ENCODE results near the gene MDM4. TPM values are rescaled to one million over a fixed set of nuclear protein-coding genes. Genes with fewer than 3 reads are reported as not detected.
"Not testable (repeated sequence)": the region's sequence is repeated elsewhere in the genome, so short reads cannot be mapped to it uniquely, and the experiment has no call there.

MDM4 gene
- polyA plus RNA-seq, 1 experiment = 21.4 TPM

- no peak overlapping the region for H3K4me3 ChIP-seq (ENCODE audit: low read depth, low read length)
- TF ChIP-seq, protein P1, sequence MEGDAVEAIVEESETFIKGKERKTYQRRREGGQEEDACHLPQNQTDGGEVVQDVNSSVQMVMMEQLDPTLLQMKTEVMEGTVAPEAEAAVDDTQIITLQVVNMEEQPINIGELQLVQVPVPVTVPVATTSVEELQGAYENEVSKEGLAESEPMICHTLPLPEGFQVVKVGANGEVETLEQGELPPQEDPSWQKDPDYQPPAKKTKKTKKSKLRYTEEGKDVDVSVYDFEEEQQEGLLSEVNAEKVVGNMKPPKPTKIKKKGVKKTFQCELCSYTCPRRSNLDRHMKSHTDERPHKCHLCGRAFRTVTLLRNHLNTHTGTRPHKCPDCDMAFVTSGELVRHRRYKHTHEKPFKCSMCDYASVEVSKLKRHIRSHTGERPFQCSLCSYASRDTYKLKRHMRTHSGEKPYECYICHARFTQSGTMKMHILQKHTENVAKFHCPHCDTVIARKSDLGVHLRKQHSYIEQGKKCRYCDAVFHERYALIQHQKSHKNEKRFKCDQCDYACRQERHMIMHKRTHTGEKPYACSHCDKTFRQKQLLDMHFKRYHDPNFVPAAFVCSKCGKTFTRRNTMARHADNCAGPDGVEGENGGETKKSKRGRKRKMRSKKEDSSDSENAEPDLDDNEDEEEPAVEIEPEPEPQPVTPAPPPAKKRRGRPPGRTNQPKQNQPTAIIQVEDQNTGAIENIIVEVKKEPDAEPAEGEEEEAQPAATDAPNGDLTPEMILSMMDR (IDR thresholded peaks at IDR 0.05; ENCODE audit: low read depth, low read length) = no peak
- H3K27ac ChIP-seq (ENCODE audit: low read depth, low read length) = no peak overlapping the region
- DNase-seq (ENCODE audit: low read depth, low spot score) = no peak
- no peaks in the 10 kb centered on the region for H3K27me3 ChIP-seq (ENCODE audit: control insufficient read depth, insufficient read depth, low read length)
- ChIA-PET CTCF (interaction anchor here (0.9 to 2.3 kb wide), 6 partner anchors 13 to 49 kb away, joined by 4 to 5 read pairs (median 4); no protein-coding TSS in a partner anchor), POLR2A (no interaction called here)
- H3K9me3 ChIP-seq (ENCODE audit: control insufficient read depth, insufficient read depth, low read length) = no peaks in the 10 kb centered on the region
Observed at GRCh38 chr1:204479387-204480136, 36.6 kb upstream of the MDM4 start.

GRCh38 chr1:204480515-204480914 is 35.7 kb upstream of the MDM4 start:
- CTCF ChIA-PET = interaction anchor here (0.6 to 1.8 kb wide), 2 partner anchors 22 to 34 kb away, joined by 3 to 6 read pairs; no protein-coding TSS in a partner anchor
- TF ChIP-seq, protein P1 (IDR thresholded peaks at IDR 0.05; ENCODE audit: low read depth, low read length) = no peak

DNA sequence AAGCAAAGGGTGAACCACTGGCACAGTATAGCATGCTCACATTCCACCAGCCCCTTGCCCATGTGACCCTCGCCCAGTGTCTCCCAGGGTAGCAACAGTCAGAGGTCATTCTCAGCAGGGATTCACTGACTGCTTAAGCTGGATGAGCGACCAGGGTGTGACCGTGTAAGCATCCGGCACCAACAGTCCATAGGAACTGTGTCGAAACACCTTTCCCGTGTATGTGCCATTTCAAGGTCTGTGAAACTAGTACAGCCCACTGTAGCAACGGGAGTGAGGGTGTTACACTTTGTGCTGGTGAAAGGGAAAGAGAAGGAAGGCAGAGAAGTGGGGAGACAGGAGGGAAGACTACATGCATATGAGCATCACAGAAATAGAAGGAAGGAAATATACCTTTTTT is 32.4 kb upstream of the MDM4 start:
- Histone ChIP-seq H3K27me3 (ENCODE audit: control insufficient read depth, insufficient read depth, low read length) (no peaks in the 10 kb centered on the region), H3K9me3 (ENCODE audit: control insufficient read depth, insufficient read depth, low read length) (no peaks in the 10 kb centered on the region), H3K27ac (ENCODE audit: low read depth, low read length) (no peak overlapping the region), H3K4me3 (ENCODE audit: low read depth, low read length) (no peak overlapping the region)
- no peak for DNase-seq (ENCODE audit: low read depth, low spot score)
- ChIA-PET POLR2A (no interaction called here), CTCF (interaction anchor here (1.0 to 1.3 kb wide), 2 partner anchors 19 to 38 kb away, joined by 3 read pairs; no protein-coding TSS in a partner anchor)
- TF ChIP-seq, protein P1 (IDR thresholded peaks at IDR 0.05; ENCODE audit: low read depth, low read length) = no peak

More at GRCh38 chr1:204480515-204480914, 35.7 kb upstream of the MDM4 start:
- no peak for DNase-seq (ENCODE audit: low read depth, low spot score)
- POLR2A ChIA-PET = no interaction called here
- H3K27ac ChIP-seq (ENCODE audit: low read depth, low read length) = no peak overlapping the region
- H3K27me3 ChIP-seq (ENCODE audit: control insufficient read depth, insufficient read depth, low read length) = no peaks in the 10 kb centered on the region
- no peaks in the 10 kb centered on the region for H3K9me3 ChIP-seq (ENCODE audit: control insufficient read depth, insufficient read depth, low read length)
- no peak overlapping the region for H3K4me3 ChIP-seq (ENCODE audit: low read depth, low read length)

DNA sequence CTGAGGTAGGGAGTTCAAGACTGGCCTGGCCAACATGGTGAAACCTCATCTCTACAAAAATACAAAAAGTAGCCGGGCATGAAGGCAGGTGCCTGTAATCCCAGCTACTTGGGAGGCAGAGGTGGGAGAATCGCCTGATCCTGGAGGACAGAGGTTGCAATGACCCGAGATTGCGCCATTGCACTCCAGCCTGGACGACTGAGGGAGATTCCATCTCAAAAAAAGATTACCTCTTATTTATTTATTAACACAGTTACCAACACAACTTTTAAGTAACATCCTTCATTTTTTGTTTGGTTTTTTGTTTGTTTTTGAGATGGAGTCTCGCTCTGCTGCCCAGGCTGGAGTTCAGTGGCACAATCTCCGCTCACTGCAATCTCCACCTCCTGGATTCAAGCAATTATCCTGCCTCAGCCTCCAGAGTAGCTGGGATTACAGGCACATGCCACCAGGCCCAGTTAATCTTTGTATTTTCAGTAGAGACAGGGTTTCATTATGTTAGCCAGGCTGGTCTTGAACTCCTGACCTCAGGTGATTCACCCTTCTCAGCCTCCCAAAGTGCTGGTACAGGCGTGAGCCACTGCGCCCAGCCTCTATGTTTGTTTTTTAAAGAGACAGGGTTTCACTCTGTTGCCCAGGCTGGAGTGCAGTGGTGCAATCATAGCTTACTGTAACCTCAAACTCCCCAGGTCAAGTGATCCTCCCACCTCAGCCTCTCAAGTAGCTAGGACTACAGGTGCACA is 29.5 kb upstream of the MDM4 start:
- POLR2A ChIA-PET = interaction anchor here (0.9 kb wide), 1 partner anchor 69 kb away, joined by 3 read pairs; no protein-coding TSS in a partner anchor
- H3K4me3 ChIP-seq (ENCODE audit: low read depth, low read length); H3K27ac ChIP-seq (ENCODE audit: low read depth, low read length); H3K27me3 ChIP-seq (ENCODE audit: control insufficient read depth, insufficient read depth, low read length); DNase-seq (ENCODE audit: low read depth, low spot score); H3K9me3 ChIP-seq (ENCODE audit: control insufficient read depth, insufficient read depth, low read length): not testable (repeated sequence)
- CTCF ChIA-PET = interaction anchor here (0.7 to 4.2 kb wide), 6 partner anchors 9 to 55 kb away, joined by 4 to 20 read pairs (median 8); no protein-coding TSS in a partner anchor

- TF ChIP-seq, protein P1 (IDR thresholded peaks at IDR 0.05; ENCODE audit: low read depth, low read length) = no peak
- Histone ChIP-seq H3K9me3 (ENCODE audit: control insufficient read depth, insufficient read depth, low read length) (no peaks in the 10 kb centered on the region), H3K4me3 (ENCODE audit: low read depth, low read length) (no peak overlapping the region), H3K27me3 (ENCODE audit: control insufficient read depth, insufficient read depth, low read length) (no peaks in the 10 kb centered on the region), H3K27ac (ENCODE audit: low read depth, low read length) (no peak overlapping the region)
- POLR2A ChIA-PET = interaction anchor here (0.9 kb wide), 1 partner anchor 69 kb away, joined by 3 read pairs; no protein-coding TSS in a partner anchor
- CTCF ChIA-PET = interaction anchor here (1.5 to 4.2 kb wide), 3 partner anchors 9 to 56 kb away, joined by 4 to 20 read pairs (median 7); no protein-coding TSS in a partner anchor
- no peak for DNase-seq (ENCODE audit: low read depth, low spot score)
Observed at GRCh38 chr1:204487256-204487615, 29.0 kb upstream of the MDM4 start.
